Progenitor cell of endocrine pancreas (in vitro differentiated cells): ENCODE measurements around the gene CUX1. TPM values are rescaled to one million over a fixed set of nuclear protein-coding genes. Genes with fewer than 3 reads are reported as not detected.

ENCODE experiments used
- DNase-seq: peaks from one replicate; pipeline ENCODE4 v3.0.0; 2021; ENCODE audit warnings: low spot score; ENCODE audit not compliant: unreplicated experiment
- H3K27ac Mint-ChIP-seq: 2 replicates; pipeline ENCODE4 v1.8.0; 2021; ENCODE audit warnings: mild to moderate bottlenecking, moderate library complexity, mixed read lengths
- H3K27me3 Mint-ChIP-seq: 2 replicates; pipeline ENCODE4 v1.8.0; 2021; ENCODE audit warnings: mixed read lengths
- H3K36me3 Mint-ChIP-seq: 2 replicates; pipeline ENCODE4 v1.8.0; 2022; ENCODE audit warnings: mixed read lengths; ENCODE audit not compliant: insufficient read depth
- H3K4me1 Mint-ChIP-seq: 2 replicates; pipeline ENCODE4 v1.8.0; 2021; ENCODE audit warnings: low read depth, mixed read lengths
- H3K4me3 Mint-ChIP-seq: 2 replicates; pipeline ENCODE4 v1.8.0; 2021; ENCODE audit warnings: low read depth, mild to moderate bottlenecking, moderate library complexity, mixed read lengths
- H3K9me3 Mint-ChIP-seq: 2 replicates; pipeline ENCODE4 v1.8.0; 2021; ENCODE audit warnings: low read depth, mixed read lengths
- CTCF ChIP-seq: fragments of 200-600 bp; sonication (generic); IDR thresholded peaks from one replicate; pipeline ENCODE4 v1.5.0; 2021; ENCODE audit warnings: antibody characterized with exemption, mild to moderate bottlenecking; ENCODE audit not compliant: unreplicated experiment
- total RNA-seq: library from RNA; stranded (reverse); gene quantifications from 2 replicates; pipeline ENCODE4 v1.2.1, GENCODE V29; 2021

CUX1 gene
- total RNA-seq, 1 donor from 2014 or later = 103 TPM

GRCh38 chr7:102094316-102094650 is 276.9 kb downstream of the CUX1 start:
- no peak for DNase-seq
- no peak for TF ChIP-seq CTCF
- Mint-ChIP-seq H3K27me3 (peaks cover 11% of the 10 kb centered on the region), H3K4me3 (no peak overlapping the region), H3K36me3 (peaks cover 16% of the 10 kb centered on the region), H3K4me1 (peaks cover 33% of the 10 kb centered on the region), H3K9me3 (no peaks in the 10 kb centered on the region), H3K27ac (no peak overlapping the region)

- DNase-seq = no peak
- TF ChIP-seq CTCF = no peak
- peaks cover 31% of the 10 kb centered on the region for H3K4me1 Mint-ChIP-seq
- H3K27ac Mint-ChIP-seq = no peak overlapping the region
- peaks cover 11% of the 10 kb centered on the region for H3K27me3 Mint-ChIP-seq
- no peaks in the 10 kb centered on the region for H3K9me3 Mint-ChIP-seq
- H3K36me3 Mint-ChIP-seq = peaks cover 12% of the 10 kb centered on the region
- no peak overlapping the region for H3K4me3 Mint-ChIP-seq
Measured at GRCh38 chr7:102095321-102096011, 278.0 kb downstream of the CUX1 start.

DNA sequence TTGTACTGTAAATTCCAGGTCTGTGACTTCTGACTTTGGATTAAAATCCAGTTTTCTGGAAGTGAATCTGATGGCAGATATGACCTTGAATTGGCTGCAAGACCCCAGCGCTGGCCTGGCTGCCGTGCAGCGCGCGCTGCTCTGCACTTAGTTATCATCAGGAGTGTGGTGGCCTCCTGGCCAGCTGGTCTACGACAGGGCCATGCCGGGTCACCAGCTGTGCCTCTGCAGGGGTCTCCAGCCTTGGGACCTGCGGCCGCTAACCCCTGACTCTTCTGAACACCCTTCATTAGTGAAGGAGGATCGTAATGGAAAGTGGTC is 278.5 kb downstream of the CUX1 start:
- peaks cover 13% of the 10 kb centered on the region for H3K36me3 Mint-ChIP-seq
- DNase-seq = no peak
- peaks cover 31% of the 10 kb centered on the region for H3K4me1 Mint-ChIP-seq

DNA sequence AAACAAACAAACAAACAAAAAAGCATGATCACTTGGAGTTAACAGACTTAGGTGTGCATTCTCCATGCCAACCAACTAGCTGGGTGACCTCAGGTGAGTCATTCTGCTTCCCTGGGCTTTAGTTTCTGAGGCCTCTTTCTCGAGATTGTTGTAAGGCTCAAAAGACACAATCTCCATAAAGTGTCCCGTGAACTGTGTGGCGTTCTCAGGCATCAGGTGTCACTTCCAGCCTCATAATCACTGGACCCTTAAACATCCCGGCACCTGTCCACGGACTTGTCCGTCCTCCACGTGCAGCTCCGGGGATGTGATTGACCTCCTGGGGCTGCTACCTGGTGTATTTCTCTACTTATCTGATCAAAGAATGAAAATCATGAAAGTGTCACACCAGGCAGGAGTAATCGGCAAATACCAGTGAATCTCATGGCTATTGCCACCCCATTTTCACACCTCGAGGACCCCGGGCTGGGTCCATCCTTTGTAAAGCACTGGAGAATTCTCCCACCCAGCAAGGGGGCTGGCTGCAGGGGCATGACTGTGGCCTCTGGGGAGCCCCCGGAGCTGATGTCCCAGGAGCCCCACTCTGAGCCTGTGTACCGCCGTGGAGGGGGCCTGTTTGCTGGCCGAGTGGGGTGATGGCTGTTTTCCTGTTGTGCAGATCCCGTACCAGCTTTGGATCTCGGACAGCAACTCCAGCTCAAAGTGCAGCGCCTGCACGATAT is 279.4 kb downstream of the CUX1 start:
- H3K4me3 Mint-ChIP-seq = no peak overlapping the region
- DNase-seq = no peak
- peaks cover 32% of the 10 kb centered on the region for H3K4me1 Mint-ChIP-seq
- peak overlapping the region; percentile 98 for H3K27ac Mint-ChIP-seq
- H3K36me3 Mint-ChIP-seq = peaks cover 13% of the 10 kb centered on the region
- H3K9me3 Mint-ChIP-seq = no peaks in the 10 kb centered on the region
- peaks cover 11% of the 10 kb centered on the region for H3K27me3 Mint-ChIP-seq
- TF ChIP-seq CTCF = no peak

More for the DNA sequence above, 278.5 kb downstream of the CUX1 start:
- Mint-ChIP-seq H3K27me3 (peaks cover 11% of the 10 kb centered on the region), H3K27ac (peak overlapping the region; percentile 59), H3K9me3 (no peaks in the 10 kb centered on the region), H3K4me3 (no peak overlapping the region)
- no peak for TF ChIP-seq CTCF

DNA sequence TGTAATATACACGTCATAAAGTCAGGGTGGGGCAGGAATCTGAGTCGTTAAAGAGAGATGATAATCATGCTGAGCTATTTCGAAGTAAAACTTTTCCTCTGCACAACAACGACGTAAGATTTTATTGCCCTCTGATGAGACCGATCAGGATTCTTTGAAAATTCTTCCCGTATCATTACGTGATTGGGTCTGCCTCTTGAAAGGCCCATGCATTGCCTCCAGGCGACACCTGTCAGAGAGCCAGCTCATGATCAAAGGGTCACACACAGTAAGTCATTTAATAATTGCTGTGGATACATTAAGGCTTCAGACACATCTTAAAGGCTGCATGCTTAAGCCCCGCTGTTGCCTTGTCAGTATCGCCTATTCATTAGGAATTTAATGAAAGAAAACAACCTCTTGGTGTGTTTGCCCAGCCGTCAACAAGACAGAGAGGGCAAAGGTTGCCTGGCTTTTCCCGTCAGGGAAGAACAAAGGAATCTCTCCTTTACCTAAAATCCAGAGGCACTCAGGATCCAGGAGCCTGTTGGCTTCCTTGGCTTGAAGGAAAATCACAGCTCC is 280.3 kb downstream of the CUX1 start:
- H3K27ac Mint-ChIP-seq = peak overlapping the region; percentile 98
- DNase-seq = no peak
- H3K9me3 Mint-ChIP-seq = no peaks in the 10 kb centered on the region
- peaks cover 7% of the 10 kb centered on the region for H3K36me3 Mint-ChIP-seq
- peaks cover 31% of the 10 kb centered on the region for H3K4me1 Mint-ChIP-seq
- peaks cover 9% of the 10 kb centered on the region for H3K27me3 Mint-ChIP-seq
- no peak for TF ChIP-seq CTCF
- no peak overlapping the region for H3K4me3 Mint-ChIP-seq
